ENCODE results near the gene KANSL2. TPM values are rescaled to one million over a fixed set of nuclear protein-coding genes. Genes with fewer than 3 reads are reported as not detected.
"Not testable (repeated sequence)": the region's sequence is repeated elsewhere in the genome, so short reads cannot be mapped to it uniquely, and the experiment has no call there.

KANSL2 gene, protein sequence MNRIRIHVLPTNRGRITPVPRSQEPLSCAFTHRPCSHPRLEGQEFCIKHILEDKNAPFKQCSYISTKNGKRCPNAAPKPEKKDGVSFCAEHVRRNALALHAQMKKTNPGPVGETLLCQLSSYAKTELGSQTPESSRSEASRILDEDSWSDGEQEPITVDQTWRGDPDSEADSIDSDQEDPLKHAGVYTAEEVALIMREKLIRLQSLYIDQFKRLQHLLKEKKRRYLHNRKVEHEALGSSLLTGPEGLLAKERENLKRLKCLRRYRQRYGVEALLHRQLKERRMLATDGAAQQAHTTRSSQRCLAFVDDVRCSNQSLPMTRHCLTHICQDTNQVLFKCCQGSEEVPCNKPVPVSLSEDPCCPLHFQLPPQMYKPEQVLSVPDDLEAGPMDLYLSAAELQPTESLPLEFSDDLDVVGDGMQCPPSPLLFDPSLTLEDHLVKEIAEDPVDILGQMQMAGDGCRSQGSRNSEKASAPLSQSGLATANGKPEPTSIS
- 10 to 100 TPM; 23.5 to 38.9 (median 28.5) TPM for polyA plus RNA-seq
- long read RNA-seq, donor 1, transcript KANSL2-201 (10 exons, 2,155 nt): major isoform, 6 of 10 reads
- long read RNA-seq, donor 1, partial matches to known transcripts: 0 of 10 reads
- long read RNA-seq, donor 1, other reads (novel, unspliced or antisense): 0 of 10 reads
- long read RNA-seq, donor 2, partial matches to known transcripts: 0 of 2 reads
- long read RNA-seq, donor 2, other reads (novel, unspliced or antisense): 0 of 2 reads
- long read RNA-seq, donor 3, partial matches to known transcripts: 0 of 4 reads
- long read RNA-seq, donor 3, other reads (novel, unspliced or antisense): 0 of 4 reads
- long read RNA-seq, donor 4: 0 reads
- long read RNA-seq, donor 5, partial matches to known transcripts: 0 of 1 reads
- long read RNA-seq, donor 5, other reads (novel, unspliced or antisense): 0 of 1 reads
- long read RNA-seq, donor 6, partial matches to known transcripts: 0 of 2 reads
- long read RNA-seq, donor 6, other reads (novel, unspliced or antisense): 0 of 2 reads
- long read RNA-seq, donor 7: 0 reads
- long read RNA-seq, donor 8, partial matches to known transcripts: 0 of 1 reads
- long read RNA-seq, donor 8, other reads (novel, unspliced or antisense): 0 of 1 reads
- long read RNA-seq, donor 9, partial matches to known transcripts: 0 of 1 reads
- long read RNA-seq, donor 9, other reads (novel, unspliced or antisense): 0 of 1 reads
- long read RNA-seq, donor 10, partial matches to known transcripts: 0 of 5 reads
- long read RNA-seq, donor 10, other reads (novel, unspliced or antisense): 0 of 5 reads

DNA sequence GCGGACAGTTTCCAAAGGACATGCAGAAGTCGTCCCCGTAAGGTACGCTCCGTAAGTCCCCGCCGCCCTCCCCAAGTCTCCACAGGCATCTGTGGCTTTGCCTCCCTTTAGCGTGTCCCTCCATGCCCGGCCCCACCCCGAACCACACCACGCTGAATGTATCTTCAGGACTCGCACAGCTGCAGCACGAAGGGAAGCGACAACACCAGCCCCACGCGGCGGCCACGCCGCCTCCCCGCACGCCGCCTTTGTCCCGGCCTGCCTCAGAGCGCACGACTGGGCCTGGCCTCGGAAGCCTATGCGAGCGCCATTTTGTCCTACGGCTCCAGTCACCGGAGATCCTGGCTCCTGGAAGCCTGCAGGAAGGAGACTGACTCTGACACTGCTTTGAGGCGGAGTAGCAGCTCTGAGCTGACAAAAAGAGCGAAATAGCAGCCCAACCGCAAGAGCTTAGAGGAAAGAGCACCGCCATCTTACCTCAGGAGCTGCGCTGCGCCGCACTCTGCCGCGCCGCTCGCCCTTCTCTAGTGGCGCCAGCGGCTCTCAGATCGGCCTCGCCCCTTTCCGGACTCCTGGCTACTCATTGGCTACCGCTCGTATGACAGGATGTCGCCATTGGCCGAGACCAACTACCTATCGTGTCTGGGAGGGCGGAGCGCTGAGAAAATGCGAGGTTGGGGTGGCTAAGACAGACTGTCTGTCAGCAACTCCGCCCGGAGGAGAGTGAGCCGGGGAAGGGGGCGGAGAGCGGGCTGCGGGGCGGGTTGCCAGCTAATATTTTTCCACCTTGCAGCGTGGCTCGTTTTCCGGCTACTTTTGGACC is at the start of gene KANSL2:
TSS of gene KANSL2 (minus strand) at position 529 of the 823 bp plus-strand sequence. CDS start 606 bp downstream, outside the sequence.
- H3K27me3 ChIP-seq (ENCODE audit: control insufficient read depth in 3 of 3, insufficient read depth in 3 of 3, low read length in 3 of 3): no peaks in the 10 kb centered on the region
- H3K4me3 ChIP-seq (ENCODE audit: low read depth in 1 of 3, low read length in 3 of 3): peak within 1 kb of the TSS; percentile 83 to 93 (median 87)
- peak within 1 kb of the TSS; percentile 77 to 98 (median 94) for H3K27ac ChIP-seq (ENCODE audit: low read depth in 1 of 3, low read length in 2 of 3)
- FAIRE-seq (no peak), DNase-seq (peak; percentile 98 to 100)
- H3K36me3 ChIP-seq (ENCODE audit: control insufficient read depth in 3 of 3, insufficient read depth in 2 of 3, low read depth in 1 of 3, low read length in 3 of 3): peaks cover 0 to 16% (median 6%) of the 10 kb centered on the region in 3 donors
- peaks cover 2 to 19% (median 12%) of the 10 kb centered on the region in 3 donors for H3K4me1 ChIP-seq (ENCODE audit: control insufficient read depth in 3 of 3, insufficient read depth in 2 of 3, low read depth in 1 of 3, low read length in 2 of 3)
- no peaks in the 10 kb centered on the region for H3K9me3 ChIP-seq (ENCODE audit: control insufficient read depth in 2 of 2, insufficient read depth in 1 of 2, low read depth in 1 of 2, low read length in 1 of 2)
- 0 to 1% (median 0%) methylated on average over 64 of the region's 64 CpGs for WGBS, 3 donors

DNA sequence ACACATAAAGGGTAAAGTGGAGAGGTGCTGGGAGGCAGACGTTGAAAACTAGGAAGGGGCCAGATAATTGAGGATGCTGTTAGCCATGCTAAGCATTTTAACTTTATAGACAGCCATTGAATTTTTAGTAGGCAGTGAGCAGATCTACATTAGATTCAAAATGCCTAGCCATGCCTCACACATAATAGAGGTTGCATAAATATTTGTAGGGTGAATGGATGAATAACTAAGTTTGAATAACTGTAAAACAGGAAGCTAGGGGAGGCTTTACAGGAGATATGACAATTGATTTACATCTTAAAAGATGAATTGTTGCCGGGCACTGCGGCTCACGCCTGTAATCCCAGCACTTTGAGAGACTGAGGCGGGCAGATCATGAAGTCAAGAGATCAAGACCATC is 46.8 kb upstream of the KANSL2 start:
- H3K36me3 ChIP-seq (ENCODE audit: control insufficient read depth in 3 of 3, insufficient read depth in 2 of 3, low read depth in 1 of 3, low read length in 3 of 3): no peaks in the 10 kb centered on the region
- no peaks in the 10 kb centered on the region for H3K9me3 ChIP-seq (ENCODE audit: control insufficient read depth in 2 of 2, insufficient read depth in 1 of 2, low read depth in 1 of 2, low read length in 1 of 2)
- FAIRE-seq (no peak), DNase-seq (no peak)
- WGBS, 3 donors: 75 to 81% (median 76%) methylated on average over 5 of the region's 5 CpGs
- no peaks in the 10 kb centered on the region for H3K4me1 ChIP-seq (ENCODE audit: control insufficient read depth in 3 of 3, insufficient read depth in 2 of 3, low read depth in 1 of 3, low read length in 2 of 3)
- H3K4me3 ChIP-seq (ENCODE audit: low read depth in 1 of 3, low read length in 3 of 3): no peak overlapping the region
- H3K27me3 ChIP-seq (ENCODE audit: control insufficient read depth in 3 of 3, insufficient read depth in 3 of 3, low read length in 3 of 3): no peaks in the 10 kb centered on the region
- no peak overlapping the region for H3K27ac ChIP-seq (ENCODE audit: low read depth in 1 of 3, low read length in 2 of 3)

DNA sequence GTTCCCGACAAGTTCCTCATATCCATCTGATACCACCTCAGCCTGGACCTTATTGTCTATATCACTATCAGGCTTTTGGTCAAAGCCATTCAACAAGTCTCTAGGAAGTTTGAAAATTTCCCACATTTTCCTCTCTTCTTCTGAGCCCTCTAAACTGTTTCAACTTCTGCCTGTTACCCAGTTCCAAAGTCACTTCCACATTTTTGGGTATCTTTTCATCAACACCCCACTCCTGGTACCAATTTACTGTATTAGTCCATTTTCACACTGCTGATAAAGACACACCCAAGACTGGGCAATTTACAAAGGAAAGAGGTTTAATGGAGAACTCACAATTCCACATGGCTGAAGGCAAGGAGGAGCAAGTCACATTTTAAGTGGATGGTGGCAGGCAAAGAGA is 38.7 kb upstream of the KANSL2 start:
- 89 to 92% (median 89%) methylated on average over 1 of the region's 1 CpG for WGBS, 3 donors
- not testable (repeated sequence) for H3K36me3 ChIP-seq (ENCODE audit: control insufficient read depth in 3 of 3, insufficient read depth in 2 of 3, low read depth in 1 of 3, low read length in 3 of 3); H3K27me3 ChIP-seq (ENCODE audit: control insufficient read depth in 3 of 3, insufficient read depth in 3 of 3, low read length in 3 of 3); H3K27ac ChIP-seq (ENCODE audit: low read depth in 1 of 3, low read length in 2 of 3); H3K4me1 ChIP-seq (ENCODE audit: control insufficient read depth in 3 of 3, insufficient read depth in 2 of 3, low read depth in 1 of 3, low read length in 2 of 3); H3K4me3 ChIP-seq (ENCODE audit: low read depth in 1 of 3, low read length in 3 of 3); FAIRE-seq; DNase-seq
- peaks cover 0 to 16% of the 10 kb centered on the region in 2 donors for H3K9me3 ChIP-seq (ENCODE audit: control insufficient read depth in 2 of 2, insufficient read depth in 1 of 2, low read depth in 1 of 2, low read length in 1 of 2)

DNA sequence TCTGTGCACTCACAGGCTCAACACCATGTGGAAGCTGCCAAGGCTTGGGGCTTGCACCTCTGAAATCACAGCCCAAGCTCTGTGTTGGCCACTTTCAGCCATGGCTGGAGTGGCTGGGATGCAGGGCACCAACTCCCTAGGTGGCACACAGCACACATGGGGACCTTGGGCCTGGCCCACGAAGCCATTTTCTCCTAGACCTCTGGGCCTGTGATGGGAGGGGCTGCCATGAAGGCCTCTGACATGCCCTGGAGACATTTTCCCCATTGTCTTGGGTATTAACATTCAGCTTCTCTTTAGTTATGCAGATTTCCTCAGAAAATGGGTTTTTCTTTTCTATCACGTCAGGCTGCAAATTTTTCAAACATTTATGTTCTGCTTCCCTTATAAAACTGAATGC is 38.1 kb upstream of the KANSL2 start:
- not testable (repeated sequence) for FAIRE-seq; H3K36me3 ChIP-seq (ENCODE audit: control insufficient read depth in 3 of 3, insufficient read depth in 2 of 3, low read depth in 1 of 3, low read length in 3 of 3)

DNA sequence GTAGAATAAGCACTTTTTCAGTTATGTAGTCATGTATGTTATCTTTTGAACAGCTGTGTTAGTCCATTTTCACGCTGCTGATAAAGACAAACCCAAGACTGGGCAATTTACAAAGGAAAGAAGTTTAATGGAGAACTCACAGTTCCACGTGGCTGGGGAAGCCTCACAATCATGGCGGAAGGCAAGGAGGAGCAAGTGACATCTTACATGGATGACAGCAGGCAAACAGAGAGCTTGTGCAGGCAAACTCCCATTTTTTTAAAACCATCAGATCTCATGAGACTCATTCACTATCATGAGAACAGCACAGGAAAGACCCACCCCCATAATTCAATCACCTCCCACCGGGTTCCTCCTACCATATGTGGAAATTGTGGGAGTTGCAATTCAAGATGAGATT is 37.0 kb upstream of the KANSL2 start:
- FAIRE-seq; H3K27me3 ChIP-seq (ENCODE audit: control insufficient read depth in 3 of 3, insufficient read depth in 3 of 3, low read length in 3 of 3); DNase-seq; H3K4me1 ChIP-seq (ENCODE audit: control insufficient read depth in 3 of 3, insufficient read depth in 2 of 3, low read depth in 1 of 3, low read length in 2 of 3); H3K36me3 ChIP-seq (ENCODE audit: control insufficient read depth in 3 of 3, insufficient read depth in 2 of 3, low read depth in 1 of 3, low read length in 3 of 3); H3K4me3 ChIP-seq (ENCODE audit: low read depth in 1 of 3, low read length in 3 of 3); H3K27ac ChIP-seq (ENCODE audit: low read depth in 1 of 3, low read length in 2 of 3): not testable (repeated sequence)
- 71 to 80% (median 76%) methylated on average over 4 of the region's 4 CpGs for WGBS, 3 donors
- H3K9me3 ChIP-seq (ENCODE audit: control insufficient read depth in 2 of 2, insufficient read depth in 1 of 2, low read depth in 1 of 2, low read length in 1 of 2): peaks cover 0 to 16% of the 10 kb centered on the region in 2 donors

More for the DNA sequence above, 38.1 kb upstream of the KANSL2 start:
- H3K4me3 ChIP-seq (ENCODE audit: low read depth in 1 of 3, low read length in 3 of 3); H3K27me3 ChIP-seq (ENCODE audit: control insufficient read depth in 3 of 3, insufficient read depth in 3 of 3, low read length in 3 of 3); H3K27ac ChIP-seq (ENCODE audit: low read depth in 1 of 3, low read length in 2 of 3); DNase-seq; H3K4me1 ChIP-seq (ENCODE audit: control insufficient read depth in 3 of 3, insufficient read depth in 2 of 3, low read depth in 1 of 3, low read length in 2 of 3): not testable (repeated sequence)
- peaks cover 0 to 16% of the 10 kb centered on the region in 2 donors for H3K9me3 ChIP-seq (ENCODE audit: control insufficient read depth in 2 of 2, insufficient read depth in 1 of 2, low read depth in 1 of 2, low read length in 1 of 2)
- WGBS, 3 donors: 85 to 87% (median 86%) methylated on average over 2 of the region's 2 CpGs

DNA sequence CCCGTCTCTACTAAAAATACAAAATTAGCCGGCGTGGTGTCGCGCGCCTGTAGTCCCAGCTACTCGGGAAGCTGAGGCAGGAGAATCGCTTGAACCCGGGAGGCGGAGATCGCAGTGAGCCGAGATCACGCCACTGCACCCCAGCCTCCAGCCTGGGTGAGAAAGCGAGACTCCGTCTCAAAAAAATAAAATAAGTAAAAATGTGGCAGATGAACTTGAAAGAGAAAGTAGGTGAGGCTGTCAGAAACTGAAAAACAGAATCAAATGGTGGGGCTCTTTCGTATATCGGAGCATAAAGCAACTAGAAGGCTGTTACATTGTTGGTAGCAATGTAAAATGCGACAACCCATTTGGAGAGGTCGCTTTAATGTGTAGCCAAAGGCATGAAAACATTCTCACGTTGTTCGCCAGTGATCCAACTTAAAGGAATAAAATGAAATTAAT is 35.2 kb upstream of the KANSL2 start:
- Histone ChIP-seq H3K4me3 (ENCODE audit: low read depth in 1 of 3, low read length in 3 of 3) (peak overlapping the region in 2 of 3 donors; percentile 49 to 90), H3K27me3 (ENCODE audit: control insufficient read depth in 3 of 3, insufficient read depth in 3 of 3, low read length in 3 of 3) (no peaks in the 10 kb centered on the region), H3K36me3 (ENCODE audit: control insufficient read depth in 3 of 3, insufficient read depth in 2 of 3, low read depth in 1 of 3, low read length in 3 of 3) (peaks cover 3 to 18% (median 3%) of the 10 kb centered on the region in 3 donors), H3K27ac (ENCODE audit: low read depth in 1 of 3, low read length in 2 of 3) (peak overlapping the region; percentile 21 to 94 (median 93)), H3K9me3 (ENCODE audit: control insufficient read depth in 2 of 2, insufficient read depth in 1 of 2, low read depth in 1 of 2, low read length in 1 of 2) (peaks cover 0 to 16% of the 10 kb centered on the region in 2 donors), H3K4me1 (ENCODE audit: control insufficient read depth in 3 of 3, insufficient read depth in 2 of 3, low read depth in 1 of 3, low read length in 2 of 3) (peaks cover 2 to 14% (median 8%) of the 10 kb centered on the region in 3 donors)
- DNase-seq (peak; percentile 13 to 32), FAIRE-seq (no peak)
- 8 to 11% (median 10%) methylated on average over 21 of the region's 21 CpGs for WGBS, 3 donors

DNA sequence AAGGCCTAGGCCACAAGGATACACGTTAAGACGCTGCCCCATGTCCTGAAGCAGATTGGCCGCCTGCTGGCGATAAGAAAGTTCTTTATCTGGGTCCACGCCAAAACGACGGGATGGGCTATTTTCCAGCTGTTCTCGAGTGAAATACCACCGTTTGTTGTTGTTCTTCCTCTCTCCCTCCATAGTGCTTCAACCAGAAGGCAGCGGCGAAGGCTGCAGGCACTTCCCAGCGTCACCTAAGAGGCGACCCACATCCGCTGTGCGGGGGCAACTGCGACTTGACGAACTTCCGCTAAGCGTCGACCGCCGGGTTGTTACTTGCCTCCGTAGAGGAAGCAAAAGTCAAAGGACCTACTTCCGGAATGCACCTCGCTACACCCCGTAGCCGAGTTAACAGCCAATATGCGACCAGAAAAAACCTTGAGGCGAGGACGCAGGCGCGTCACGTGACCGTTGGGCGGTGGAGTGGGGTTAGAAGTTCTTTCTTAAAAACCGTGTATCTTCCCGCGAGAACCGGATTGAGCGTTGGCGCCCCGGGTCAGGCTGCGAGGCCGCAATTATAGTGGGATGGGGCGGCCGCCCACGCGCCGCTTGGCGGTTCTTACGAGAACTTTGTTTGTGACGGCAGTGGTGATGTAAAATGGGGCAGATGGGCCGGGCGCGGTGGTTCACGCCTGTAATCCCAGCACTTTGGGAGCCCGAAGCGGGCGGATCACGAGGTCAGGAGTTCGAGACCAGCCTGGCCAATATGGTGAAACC is 34.6 kb upstream of the KANSL2 start, which contains the start of gene CCNT1:
TSS of gene CCNT1 (minus strand) at position 215 of the 759 bp plus-strand sequence. CDS start at position 183, 32 bp downstream.
- no peak for FAIRE-seq
- DNase-seq: peak; percentile 100
- 0% methylated on average over 61 of the region's 61 CpGs for WGBS, 3 donors
- H3K4me1 ChIP-seq (ENCODE audit: control insufficient read depth in 3 of 3, insufficient read depth in 2 of 3, low read depth in 1 of 3, low read length in 2 of 3): peaks cover 2 to 14% (median 8%) of the 10 kb centered on the region in 3 donors
- peak within 1 kb of the TSS; percentile 31 to 90 (median 76) for H3K4me3 ChIP-seq (ENCODE audit: low read depth in 1 of 3, low read length in 3 of 3)
- peaks cover 0 to 16% of the 10 kb centered on the region in 2 donors for H3K9me3 ChIP-seq (ENCODE audit: control insufficient read depth in 2 of 2, insufficient read depth in 1 of 2, low read depth in 1 of 2, low read length in 1 of 2)
- H3K27me3 ChIP-seq (ENCODE audit: control insufficient read depth in 3 of 3, insufficient read depth in 3 of 3, low read length in 3 of 3): no peaks in the 10 kb centered on the region
- H3K27ac ChIP-seq (ENCODE audit: low read depth in 1 of 3, low read length in 2 of 3): peak within 1 kb of the TSS; percentile 92 to 94 (median 93)
- peaks cover 3 to 24% (median 3%) of the 10 kb centered on the region in 3 donors for H3K36me3 ChIP-seq (ENCODE audit: control insufficient read depth in 3 of 3, insufficient read depth in 2 of 3, low read depth in 1 of 3, low read length in 3 of 3)
